Measurements from ENCODE around the gene CKMT1A.
"Not testable (repeated sequence)": the region's sequence is repeated elsewhere in the genome, so short reads cannot be mapped to it uniquely, and the experiment has no call there.

Gene CKMT1A
- total RNA-seq = 0 reads per million in 2 donors

- DNase-seq = not testable (repeated sequence)
Observed at GRCh38 chr15:43693148-43694022, at the start of gene CKMT1A. Gene CKMT1A, plus strand, starts transcription at chr15:43693859. Its CDS starts 192 bp downstream, at chr15:43694051.

- no peak for DNase-seq
Observed at GRCh38 chr15:43648649-43649429, 44.8 kb upstream of the CKMT1A start, which contains the start of gene CATSPER2. Gene CATSPER2, minus strand, starts transcription at chr15:43648844. Its CDS starts 783 bp downstream, at chr15:43648061.

- not testable (repeated sequence) for DNase-seq
Observed at GRCh38 chr15:43649430-43649926, 44.2 kb upstream of the CKMT1A start.

- not testable (repeated sequence) for DNase-seq
Observed at GRCh38 chr15:43659727-43660126, 33.9 kb upstream of the CKMT1A start.

- DNase-seq = not testable (repeated sequence)
Observed at GRCh38 chr15:43662293-43662692, 31.4 kb upstream of the CKMT1A start.

- DNase-seq = not testable (repeated sequence)
Observed at GRCh38 chr15:43663333-43663732, 30.3 kb upstream of the CKMT1A start.

GRCh38 chr15:43666177-43666576 is 27.5 kb upstream of the CKMT1A start:
- not testable (repeated sequence) for DNase-seq

GRCh38 chr15:43674175-43674574 is 19.5 kb upstream of the CKMT1A start:
- DNase-seq = not testable (repeated sequence)

- DNase-seq = not testable (repeated sequence)
Observed at GRCh38 chr15:43689604-43690301, 3.9 kb upstream of the CKMT1A start.

GRCh38 chr15:43692679-43693078 is 980 bp upstream of the CKMT1A start:
- DNase-seq = not testable (repeated sequence)

- no peak for DNase-seq
Observed at GRCh38 chr15:43702174-43702573, 8.5 kb downstream of the CKMT1A start.

- DNase-seq = no peak
Observed at GRCh38 chr15:43702701-43703424, 9.2 kb downstream of the CKMT1A start.

- DNase-seq = not testable (repeated sequence)
Observed at GRCh38 chr15:43710431-43711131, 16.9 kb downstream of the CKMT1A start.

- no peak for DNase-seq
Observed at GRCh38 chr15:43723151-43723550, 29.5 kb downstream of the CKMT1A start.

- DNase-seq = not testable (repeated sequence)
Observed at GRCh38 chr15:43726306-43726705, 32.6 kb downstream of the CKMT1A start.

- DNase-seq = not testable (repeated sequence)
Observed at GRCh38 chr15:43728053-43728725, 34.5 kb downstream of the CKMT1A start.

GRCh38 chr15:43735416-43735815 is 41.8 kb downstream of the CKMT1A start:
- DNase-seq = no peak

GRCh38 chr15:43746245-43746902 is 52.7 kb downstream of the CKMT1A start, which contains the start of gene PDIA3:
Gene PDIA3, plus strand, starts transcription at chr15:43746438. Its CDS starts 102 bp downstream, at chr15:43746540.
- DNase-seq = peak; percentile 88

GRCh38 chr15:43746903-43747309 is 53.2 kb downstream of the CKMT1A start:
- not testable (repeated sequence) for DNase-seq

- DNase-seq = no peak
Observed at GRCh38 chr15:43748376-43748775, 54.7 kb downstream of the CKMT1A start.
